Activated T-cell treated with anti-CD3 and anti-CD28 coated beads, Interleukin-2, amount 50 U/mL, for 24 hours (primary cell): ENCODE data around the gene JARID2.

Source experiments
- DNase-seq: peaks from one replicate; pipeline ENCODE4 v3.0.0-alpha.2; 2020
- H3K27ac Mint-ChIP-seq: 2 replicates; pipeline ENCODE4 v1.8.0; 2020; ENCODE audit warnings: mild to moderate bottlenecking, mixed read lengths
- H3K27me3 Mint-ChIP-seq: 2 replicates; pipeline ENCODE4 v1.8.0; 2020; ENCODE audit warnings: mixed read lengths
- H3K36me3 Mint-ChIP-seq: 2 replicates; pipeline ENCODE4 v1.8.0; 2020; ENCODE audit warnings: low read depth, mixed read lengths
- H3K4me1 Mint-ChIP-seq: 2 replicates; pipeline ENCODE4 v1.8.0; 2020; ENCODE audit warnings: low read depth, mixed read lengths
- H3K4me3 Mint-ChIP-seq: 2 replicates; pipeline ENCODE4 v1.8.0; 2020; ENCODE audit warnings: mild to moderate bottlenecking, moderate library complexity, mixed read lengths
- H3K9me3 Mint-ChIP-seq: 2 replicates; pipeline ENCODE4 v1.8.0; 2020; ENCODE audit warnings: mixed read lengths

Gene JARID2

DNA sequence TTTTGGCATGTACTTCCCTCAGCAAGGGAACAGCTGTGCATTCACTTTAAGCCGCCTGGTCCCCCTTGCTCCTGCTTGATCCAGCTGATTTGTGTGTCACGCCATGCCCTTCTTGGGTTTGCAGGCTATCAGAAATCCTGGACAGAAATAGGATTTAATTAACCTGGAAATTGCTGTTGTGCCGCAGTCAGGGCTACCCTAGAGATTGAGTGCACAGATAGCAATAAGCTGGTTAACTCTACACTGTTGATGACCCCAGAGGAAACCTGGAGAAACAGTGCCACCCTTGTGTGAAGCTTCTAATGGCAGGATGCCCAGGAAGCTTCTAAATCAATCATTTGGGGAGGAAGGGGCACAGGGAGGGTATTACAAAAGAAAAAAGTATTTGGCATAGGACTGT, 199.0 kb downstream of the JARID2 start:
- H3K27ac Mint-ChIP-seq: peak overlapping the region; percentile 10
- no peak for DNase-seq
- no peak overlapping the region for H3K4me3 Mint-ChIP-seq
- peaks cover 26% of the 10 kb centered on the region for H3K36me3 Mint-ChIP-seq
- H3K27me3 Mint-ChIP-seq: no peaks in the 10 kb centered on the region
- H3K4me1 Mint-ChIP-seq: peaks cover 76% of the 10 kb centered on the region
- no peaks in the 10 kb centered on the region for H3K9me3 Mint-ChIP-seq

GRCh38 chr6:15447546-15448267, 201.8 kb downstream of the JARID2 start:
- peaks cover 77% of the 10 kb centered on the region for H3K4me1 Mint-ChIP-seq
- peak overlapping the region; percentile 30 for H3K27ac Mint-ChIP-seq
- no peak for DNase-seq
- H3K36me3 Mint-ChIP-seq: peaks cover 43% of the 10 kb centered on the region
- no peaks in the 10 kb centered on the region for H3K27me3 Mint-ChIP-seq
- no peak overlapping the region for H3K4me3 Mint-ChIP-seq
- H3K9me3 Mint-ChIP-seq: no peaks in the 10 kb centered on the region

DNA sequence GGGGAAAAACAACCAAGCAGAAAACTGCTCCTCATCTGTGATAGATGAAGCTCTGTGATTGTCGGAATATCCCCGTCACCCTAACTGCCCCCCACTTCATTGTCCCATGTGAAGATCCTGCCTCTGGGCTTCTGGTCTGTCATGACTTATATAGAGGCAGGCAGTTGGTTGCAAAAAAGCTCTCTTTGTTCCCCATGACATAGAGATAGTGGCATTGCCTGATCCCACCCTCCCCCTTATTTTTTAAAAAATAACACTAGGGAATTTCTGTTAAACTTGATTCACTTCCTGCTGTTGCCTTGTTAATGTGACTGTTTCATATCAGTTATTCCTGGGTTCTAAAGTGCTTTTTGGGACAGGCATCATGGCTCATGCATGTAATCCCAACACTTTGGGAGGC, 203.1 kb downstream of the JARID2 start:
- Mint-ChIP-seq H3K4me3 (no peak overlapping the region), H3K9me3 (no peaks in the 10 kb centered on the region), H3K27ac (no peak overlapping the region), H3K4me1 (peaks cover 75% of the 10 kb centered on the region), H3K36me3 (peaks cover 44% of the 10 kb centered on the region), H3K27me3 (no peaks in the 10 kb centered on the region)
- DNase-seq: no peak

DNA sequence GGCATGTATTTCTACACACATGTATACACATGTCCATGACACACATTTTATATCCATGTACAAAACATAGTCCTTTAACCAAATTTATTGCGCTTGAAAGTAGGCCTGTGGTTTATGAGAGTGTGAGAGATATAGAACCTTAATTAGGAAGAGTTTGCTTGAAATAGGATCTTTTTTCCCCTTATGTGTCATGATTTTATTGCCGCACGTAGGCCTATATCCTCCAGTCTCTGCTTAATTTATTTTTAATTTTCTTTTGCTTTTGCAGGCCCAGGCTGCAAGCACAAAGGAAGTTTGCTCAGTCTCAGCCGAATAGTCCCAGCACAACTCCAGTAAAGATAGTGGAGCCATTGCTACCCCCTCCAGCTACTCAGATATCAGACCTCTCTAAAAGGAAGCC, 205.9 kb downstream of the JARID2 start:
- Mint-ChIP-seq H3K9me3 (no peaks in the 10 kb centered on the region), H3K27me3 (no peaks in the 10 kb centered on the region), H3K36me3 (peaks cover 56% of the 10 kb centered on the region), H3K27ac (peak overlapping the region; percentile 60), H3K4me1 (peaks cover 66% of the 10 kb centered on the region), H3K4me3 (no peak overlapping the region)
- DNase-seq: no peak

GRCh38 chr6:15452182-15452941, 206.5 kb downstream of the JARID2 start:
- no peaks in the 10 kb centered on the region for H3K9me3 Mint-ChIP-seq
- no peak for DNase-seq
- H3K27ac Mint-ChIP-seq: peak overlapping the region; percentile 60
- no peak overlapping the region for H3K4me3 Mint-ChIP-seq
- H3K36me3 Mint-ChIP-seq: peaks cover 62% of the 10 kb centered on the region
- peaks cover 62% of the 10 kb centered on the region for H3K4me1 Mint-ChIP-seq
- H3K27me3 Mint-ChIP-seq: no peaks in the 10 kb centered on the region

DNA sequence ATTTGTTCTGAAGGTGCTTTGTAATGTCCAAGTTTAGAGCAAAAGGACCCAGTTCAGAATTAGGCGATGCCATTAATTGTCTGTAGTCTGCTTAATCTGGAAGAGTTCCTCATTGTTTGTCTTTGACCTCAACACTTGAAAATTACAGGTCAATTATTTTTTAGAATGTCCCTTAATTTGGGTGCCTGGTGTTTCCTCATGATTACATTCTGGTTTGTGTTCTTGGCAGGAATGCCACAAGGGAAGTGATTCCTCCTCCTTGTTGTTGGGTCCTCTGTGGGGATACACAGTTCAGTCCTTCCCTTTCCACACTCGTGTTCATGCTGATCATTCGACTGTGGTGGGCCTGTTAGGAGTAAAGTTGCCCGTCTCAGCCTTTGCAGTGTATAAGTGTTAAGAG, 207.3 kb downstream of the JARID2 start:
- Mint-ChIP-seq H3K27ac (peak overlapping the region; percentile 24), H3K27me3 (no peaks in the 10 kb centered on the region), H3K4me3 (no peak overlapping the region), H3K9me3 (no peaks in the 10 kb centered on the region), H3K4me1 (peaks cover 59% of the 10 kb centered on the region), H3K36me3 (peaks cover 68% of the 10 kb centered on the region)
- DNase-seq: no peak

DNA sequence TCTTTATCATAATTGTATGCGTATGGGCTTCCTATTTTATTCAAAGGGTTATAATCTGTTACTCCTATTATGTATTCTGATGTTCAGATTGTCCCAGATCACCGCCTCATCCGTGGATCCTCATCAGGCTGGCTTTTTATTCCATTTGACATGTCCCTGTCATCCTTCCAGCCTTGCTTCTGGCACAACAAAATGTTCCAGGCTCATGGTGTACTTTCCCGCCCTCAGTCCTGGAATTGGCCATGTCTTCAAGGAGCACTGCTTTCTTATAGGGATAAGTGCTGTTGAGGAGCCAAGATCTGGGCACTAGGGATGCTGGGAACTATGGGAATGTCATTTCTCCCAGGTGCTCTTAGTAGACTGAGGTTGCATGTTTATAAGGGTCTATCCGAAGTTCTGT, 207.8 kb downstream of the JARID2 start:
- Mint-ChIP-seq H3K9me3 (no peaks in the 10 kb centered on the region), H3K4me3 (no peak overlapping the region), H3K27ac (peak overlapping the region; percentile 24), H3K27me3 (no peaks in the 10 kb centered on the region), H3K36me3 (peaks cover 73% of the 10 kb centered on the region), H3K4me1 (peaks cover 61% of the 10 kb centered on the region)
- no peak for DNase-seq

GRCh38 chr6:15456422-15456821, 210.6 kb downstream of the JARID2 start:
- Mint-ChIP-seq H3K9me3 (no peaks in the 10 kb centered on the region), H3K4me3 (no peak overlapping the region), H3K4me1 (peaks cover 68% of the 10 kb centered on the region), H3K36me3 (peaks cover 89% of the 10 kb centered on the region), H3K27ac (no peak overlapping the region), H3K27me3 (no peaks in the 10 kb centered on the region)
- no peak for DNase-seq

- no peak for DNase-seq
- Mint-ChIP-seq H3K36me3 (peaks cover 89% of the 10 kb centered on the region), H3K9me3 (no peaks in the 10 kb centered on the region), H3K27me3 (no peaks in the 10 kb centered on the region), H3K4me3 (no peak overlapping the region), H3K4me1 (peaks cover 68% of the 10 kb centered on the region), H3K27ac (no peak overlapping the region)
Measured at GRCh38 chr6:15457121-15457650, 211.3 kb downstream of the JARID2 start.

DNA sequence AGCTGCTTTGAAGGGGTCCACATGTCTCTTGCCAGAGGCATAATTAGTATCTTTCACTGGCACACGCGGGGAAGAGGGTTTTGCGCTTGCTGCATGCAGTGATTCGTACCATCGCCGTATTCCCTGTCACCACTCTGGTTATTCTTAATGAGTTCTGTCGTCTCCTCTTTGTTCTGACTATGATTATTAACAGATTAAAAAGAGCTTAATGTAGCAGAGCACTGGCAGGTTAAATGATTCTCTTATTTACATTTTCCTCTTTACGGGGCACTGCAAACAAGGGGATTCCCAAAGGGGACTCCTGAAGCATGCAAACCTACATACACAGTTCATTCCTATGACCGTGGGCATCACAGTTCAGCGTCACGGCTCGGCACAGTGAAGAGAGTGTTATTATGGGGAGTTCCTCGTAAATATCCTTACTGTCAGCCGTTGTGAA, 212.2 kb downstream of the JARID2 start:
- Mint-ChIP-seq H3K36me3 (peaks cover 86% of the 10 kb centered on the region), H3K9me3 (no peaks in the 10 kb centered on the region), H3K4me1 (peaks cover 69% of the 10 kb centered on the region), H3K4me3 (no peak overlapping the region), H3K27ac (peak overlapping the region; percentile 35), H3K27me3 (no peaks in the 10 kb centered on the region)
- DNase-seq: no peak

- no peak overlapping the region for H3K4me3 Mint-ChIP-seq
Measured at GRCh38 chr6:15460110-15460727, 214.3 kb downstream of the JARID2 start.

DNA sequence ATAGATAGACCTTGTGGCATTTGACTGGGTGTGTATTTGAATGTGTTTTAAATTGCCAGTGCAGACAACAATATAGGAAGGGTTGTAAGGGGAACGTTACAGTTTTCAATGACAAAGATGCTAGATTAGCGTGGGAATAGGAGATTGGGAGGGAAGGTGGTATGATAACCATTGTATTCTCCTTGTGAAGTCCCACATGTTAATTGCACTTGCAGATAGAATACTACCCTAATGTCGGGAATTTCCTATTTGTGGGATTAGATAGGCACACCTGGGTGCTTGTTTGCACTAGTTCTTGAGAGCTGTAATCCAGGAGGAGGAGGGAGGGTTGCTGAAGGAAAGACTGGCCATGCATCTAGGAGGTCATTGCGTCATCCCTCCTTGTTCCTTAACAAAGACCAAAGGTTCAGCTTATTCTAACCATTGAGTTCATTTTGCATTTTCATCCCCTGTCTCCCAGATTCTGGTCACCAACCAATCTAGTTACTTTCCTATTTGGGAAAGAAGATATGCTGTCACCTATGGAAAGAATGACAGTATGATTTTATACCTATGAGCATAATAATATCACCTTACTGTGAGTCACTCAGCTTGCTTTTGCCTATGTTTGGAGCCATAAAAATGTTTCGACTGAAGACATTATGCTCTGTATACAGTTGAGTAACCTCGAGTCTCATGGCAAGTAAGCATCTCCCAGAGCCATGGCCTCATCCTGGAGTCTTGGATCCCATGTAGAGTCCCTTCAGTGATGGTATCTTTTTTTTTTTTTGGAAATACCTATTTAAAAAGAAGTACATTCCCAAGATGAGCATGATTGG, 215.5 kb downstream of the JARID2 start:
- H3K36me3 Mint-ChIP-seq: peaks cover 82% of the 10 kb centered on the region
- no peak overlapping the region for H3K4me3 Mint-ChIP-seq
- H3K9me3 Mint-ChIP-seq: no peaks in the 10 kb centered on the region
- H3K27me3 Mint-ChIP-seq: no peaks in the 10 kb centered on the region
- no peak overlapping the region for H3K27ac Mint-ChIP-seq
- no peak for DNase-seq
- peaks cover 71% of the 10 kb centered on the region for H3K4me1 Mint-ChIP-seq

More at GRCh38 chr6:15460110-15460727, 214.3 kb downstream of the JARID2 start:
- Mint-ChIP-seq H3K27ac (peak overlapping the region; percentile 12), H3K9me3 (no peaks in the 10 kb centered on the region), H3K36me3 (peaks cover 80% of the 10 kb centered on the region), H3K27me3 (no peaks in the 10 kb centered on the region), H3K4me1 (peaks cover 74% of the 10 kb centered on the region)
- no peak for DNase-seq

- Mint-ChIP-seq H3K27ac (no peak overlapping the region), H3K9me3 (no peaks in the 10 kb centered on the region), H3K4me3 (no peak overlapping the region), H3K27me3 (no peaks in the 10 kb centered on the region), H3K36me3 (peaks cover 84% of the 10 kb centered on the region), H3K4me1 (peaks cover 74% of the 10 kb centered on the region)
- DNase-seq: no peak
Measured at GRCh38 chr6:15462256-15462655, 216.4 kb downstream of the JARID2 start.
